Measurements from ENCODE around the gene NANP. TPM values are rescaled to one million over a fixed set of nuclear protein-coding genes. Genes with fewer than 3 reads are reported as not detected.
"Not testable (repeated sequence)": the region's sequence is repeated elsewhere in the genome, so short reads cannot be mapped to it uniquely, and the experiment has no call there.

NANP gene
- total RNA-seq, 1 experiment from 2014 or later = 7.3 TPM

GRCh38 chr20:25632940-25633790 lies 9.4 kb upstream of the NANP start:
- ATAC-seq = no peak
- intact Hi-C loops (cut with micrococcal nuclease) = no loop called here

GRCh38 chr20:25630615-25631014 lies 6.8 kb upstream of the NANP start:
- H3K79me2 ChIP-seq (ENCODE audit: insufficient read depth, low read length); H3K9me2 ChIP-seq (ENCODE audit: insufficient read depth); H3K27ac ChIP-seq (ENCODE audit: low read depth, low read length); BruUV-seq (replicated peaks); intact Hi-C loops (cut with micrococcal nuclease); CTCF ChIA-PET; H3K9me3 ChIP-seq (ENCODE audit: control insufficient read depth in 1 of 2, insufficient read depth in 1 of 2, low read depth in 1 of 2, low read length in 2 of 2); H3K9ac ChIP-seq (ENCODE audit: low read length); H3K27me3 ChIP-seq (ENCODE audit: insufficient read depth, low read length); DNase-seq (ENCODE audit: low read depth, low spot score); ATAC-seq; H2AFZ ChIP-seq (ENCODE audit: low read depth, low read length, poor library complexity, severe bottlenecking); H3K4me3 ChIP-seq (replicated peaks in 1 of 2; ENCODE audit: low read depth in 1 of 2, low read length in 2 of 2); H3K36me3 ChIP-seq (ENCODE audit: control insufficient read depth in 1 of 2, insufficient read depth in 2 of 2, low read length in 2 of 2); RAD21 ChIA-PET (ENCODE audit: low non-redundant PET in 1 of 2, low total read pairs in 2 of 2, uncharacterized antibody in 2 of 2, unreplicated experiment in 2 of 2); POLR2A ChIA-PET; H4K20me1 ChIP-seq (ENCODE audit: insufficient read depth); H3K4me1 ChIP-seq (ENCODE audit: control insufficient read depth in 1 of 2, insufficient read depth in 2 of 2, low read length in 2 of 2); H3K4me2 ChIP-seq (ENCODE audit: low read length): not testable (repeated sequence)

More at GRCh38 chr20:25632940-25633790, 9.4 kb upstream of the NANP start:
- no peak for DNase-seq (ENCODE audit: low read depth, low spot score)
- no peak overlapping the region for H3K9ac ChIP-seq (ENCODE audit: low read length)
- H3K4me2 ChIP-seq (ENCODE audit: low read length) = no peak overlapping the region
- ChIA-PET RAD21 (ENCODE audit: low non-redundant PET in 1 of 2, low total read pairs in 2 of 2, uncharacterized antibody in 2 of 2, unreplicated experiment in 2 of 2) (no interaction called here), POLR2A (no interaction called here), CTCF (no interaction called here)
- H3K27me3 ChIP-seq (ENCODE audit: insufficient read depth, low read length) = no peaks in the 10 kb centered on the region
- TF ChIP-seq YY1 (IDR thresholded peaks at IDR 0.05; ENCODE audit: extremely low read depth, insufficient replicate concordance, low read depth, low read length) (no peak), ZBTB33 (IDR thresholded peaks at IDR 0.05; ENCODE audit: extremely low read depth, insufficient replicate concordance, low read length) (no peak), ATF3 (IDR thresholded peaks at IDR 0.05) (no peak), FOSL1 (IDR thresholded peaks at IDR 0.05; ENCODE audit: low read depth) (no peak), CBX3 (IDR thresholded peaks at IDR 0.05; ENCODE audit: low read depth) (no peak), MAX (IDR thresholded peaks at IDR 0.05) (no peak), CTCF (IDR thresholded peaks at IDR 0.05 in 2 of 3, conservative IDR thresholded peaks at IDR 0.05 in 1 of 3; ENCODE audit: borderline replicate concordance in 1 of 3, insufficient read depth in 1 of 3, low read depth in 2 of 3, low read length in 2 of 3) (no peak)
- H3K4me3 ChIP-seq (replicated peaks in 1 of 2; ENCODE audit: low read depth in 1 of 2, low read length in 2 of 2) = no peak overlapping the region
- H3K4me1 ChIP-seq (ENCODE audit: control insufficient read depth in 1 of 2, insufficient read depth in 2 of 2, low read length in 2 of 2) = peaks cover 0 to 8% of the 10 kb centered on the region in 2 experiments; a peak in 1 of 4 replicates
- H3K36me3 ChIP-seq (ENCODE audit: control insufficient read depth in 1 of 2, insufficient read depth in 2 of 2, low read length in 2 of 2) = 0 out of 4 replicates have a peak, but pooled peaks cover 0 to 11% of the 10 kb centered on the region in 2 experiments
- H4K20me1 ChIP-seq (ENCODE audit: insufficient read depth) = no peaks in the 10 kb centered on the region
- no peaks in the 10 kb centered on the region for H3K9me2 ChIP-seq (ENCODE audit: insufficient read depth)
- no TSS peak for BruUV-seq (replicated peaks)
- H3K79me2 ChIP-seq (ENCODE audit: insufficient read depth, low read length) = no peaks in the 10 kb centered on the region
- peaks cover 0 to 11% of the 10 kb centered on the region in 2 experiments; a peak in 1 of 4 replicates for H3K9me3 ChIP-seq (ENCODE audit: control insufficient read depth in 1 of 2, insufficient read depth in 1 of 2, low read depth in 1 of 2, low read length in 2 of 2)
- H2AFZ ChIP-seq (ENCODE audit: low read depth, low read length, poor library complexity, severe bottlenecking) = no peak overlapping the region
- H3K27ac ChIP-seq (ENCODE audit: low read depth, low read length) = no peak overlapping the region
